ENCODE results near the gene LRMDA. TPM values are rescaled to one million over a fixed set of nuclear protein-coding genes. Genes with fewer than 3 reads are reported as not detected.

The LRMDA gene
- total RNA-seq, 1 donor from 2014 or later: 19.4 TPM

DNA sequence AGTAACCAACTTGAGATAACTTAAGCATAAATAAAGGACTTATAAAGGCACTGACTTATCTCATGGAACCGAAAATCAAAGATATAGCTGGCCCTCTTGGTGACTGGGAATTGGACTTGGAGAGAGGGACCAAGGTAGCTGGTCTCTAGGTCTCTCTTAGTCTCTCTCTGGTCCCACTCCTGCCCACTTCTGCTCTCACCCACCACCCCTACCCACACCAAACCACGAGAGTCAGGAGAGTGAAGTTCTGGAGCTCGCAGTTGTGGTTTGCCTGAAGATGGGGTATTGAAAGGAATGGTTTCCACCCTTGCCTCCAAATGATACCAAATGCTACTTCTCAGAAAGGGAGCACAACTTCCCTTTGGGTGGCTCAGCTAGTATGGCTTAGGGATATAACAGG lies 216.3 kb downstream of the LRMDA start:
- H3K27me3 Mint-ChIP-seq (ENCODE audit: unreplicated experiment): no peaks in the 10 kb centered on the region
- TF ChIP-seq CTCF (IDR thresholded peaks at IDR 0.05; ENCODE audit: unreplicated experiment): no peak
- no peak overlapping the region for H3K4me3 Mint-ChIP-seq (ENCODE audit: unreplicated experiment)
- H3K4me1 Mint-ChIP-seq (ENCODE audit: unreplicated experiment): peaks cover 5% of the 10 kb centered on the region
- H3K27ac Mint-ChIP-seq (ENCODE audit: unreplicated experiment): no peak overlapping the region
- peaks cover 4% of the 10 kb centered on the region for H3K36me3 Mint-ChIP-seq (ENCODE audit: low read depth, unreplicated experiment)
- H3K9me3 Mint-ChIP-seq (ENCODE audit: unreplicated experiment): no peaks in the 10 kb centered on the region
- DNase-seq (ENCODE audit: low spot score): no peak

DNA sequence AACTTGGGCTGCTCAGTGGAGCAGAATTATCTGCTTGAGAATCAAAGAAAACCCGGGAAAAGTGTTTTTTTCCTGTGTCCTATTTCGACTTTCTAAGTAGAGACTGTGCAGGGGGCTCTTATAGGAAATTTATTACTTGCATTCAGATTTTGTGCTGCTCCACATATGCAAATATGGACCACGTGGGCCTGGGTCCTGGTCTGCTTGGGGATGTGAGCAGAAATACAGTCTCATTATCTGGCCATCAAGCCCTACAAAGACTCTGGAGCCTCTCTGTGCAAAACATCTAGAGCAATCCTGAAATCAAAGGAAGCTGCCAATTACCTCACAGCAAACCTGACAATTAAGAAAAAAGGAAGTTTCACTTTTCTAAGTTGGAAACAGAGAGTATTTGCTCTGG lies 216.9 kb downstream of the LRMDA start:
- TF ChIP-seq CTCF (IDR thresholded peaks at IDR 0.05; ENCODE audit: unreplicated experiment): no peak
- Mint-ChIP-seq H3K27ac (ENCODE audit: unreplicated experiment) (no peak overlapping the region), H3K4me1 (ENCODE audit: unreplicated experiment) (peaks cover 5% of the 10 kb centered on the region), H3K36me3 (ENCODE audit: low read depth, unreplicated experiment) (peaks cover 4% of the 10 kb centered on the region), H3K4me3 (ENCODE audit: unreplicated experiment) (no peak overlapping the region), H3K9me3 (ENCODE audit: unreplicated experiment) (no peaks in the 10 kb centered on the region), H3K27me3 (ENCODE audit: unreplicated experiment) (no peaks in the 10 kb centered on the region)
- DNase-seq (ENCODE audit: low spot score): no peak

- peaks cover 4% of the 10 kb centered on the region for H3K36me3 Mint-ChIP-seq (ENCODE audit: low read depth, unreplicated experiment)
- no peak overlapping the region for H3K4me3 Mint-ChIP-seq (ENCODE audit: unreplicated experiment)
Observed at GRCh38 chr10:75648854-75649253, 217.4 kb downstream of the LRMDA start.

GRCh38 chr10:75649466-75649865 lies 218.0 kb downstream of the LRMDA start:
- Mint-ChIP-seq H3K4me1 (ENCODE audit: unreplicated experiment) (peaks cover 13% of the 10 kb centered on the region), H3K27ac (ENCODE audit: unreplicated experiment) (no peak overlapping the region), H3K36me3 (ENCODE audit: low read depth, unreplicated experiment) (peaks cover 4% of the 10 kb centered on the region), H3K27me3 (ENCODE audit: unreplicated experiment) (peaks cover 2% of the 10 kb centered on the region), H3K4me3 (ENCODE audit: unreplicated experiment) (no peak overlapping the region), H3K9me3 (ENCODE audit: unreplicated experiment) (no peaks in the 10 kb centered on the region)
- DNase-seq (ENCODE audit: low spot score): no peak
- TF ChIP-seq CTCF (IDR thresholded peaks at IDR 0.05; ENCODE audit: unreplicated experiment): no peak

More at GRCh38 chr10:75648854-75649253, 217.4 kb downstream of the LRMDA start:
- no peak for TF ChIP-seq CTCF (IDR thresholded peaks at IDR 0.05; ENCODE audit: unreplicated experiment)
- Mint-ChIP-seq H3K27me3 (ENCODE audit: unreplicated experiment) (peaks cover 1% of the 10 kb centered on the region), H3K4me1 (ENCODE audit: unreplicated experiment) (peaks cover 7% of the 10 kb centered on the region), H3K27ac (ENCODE audit: unreplicated experiment) (no peak overlapping the region), H3K9me3 (ENCODE audit: unreplicated experiment) (no peaks in the 10 kb centered on the region)
- DNase-seq (ENCODE audit: low spot score): no peak

DNA sequence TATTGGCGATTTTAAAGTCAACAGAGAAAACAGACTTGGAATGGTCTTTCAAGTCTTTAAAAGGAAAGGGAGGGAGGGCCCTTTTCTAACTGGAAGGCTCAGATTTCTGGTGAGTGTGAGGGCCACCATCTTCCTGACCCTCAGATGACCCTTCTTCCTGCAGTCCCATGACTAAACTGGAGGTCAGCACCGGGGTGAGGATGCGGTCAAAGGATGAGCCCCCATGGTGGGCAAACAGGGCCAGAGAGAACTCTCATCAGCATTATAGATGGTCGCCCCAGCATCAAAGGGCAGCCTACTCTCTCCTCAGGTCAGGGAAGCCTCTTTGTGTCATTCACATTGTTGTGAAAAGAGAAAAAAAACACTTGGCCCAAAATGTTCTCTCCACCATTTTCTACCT lies 219.2 kb downstream of the LRMDA start:
- no peak for TF ChIP-seq CTCF (IDR thresholded peaks at IDR 0.05; ENCODE audit: unreplicated experiment)
- Mint-ChIP-seq H3K36me3 (ENCODE audit: low read depth, unreplicated experiment) (peaks cover 2% of the 10 kb centered on the region), H3K27me3 (ENCODE audit: unreplicated experiment) (peaks cover 2% of the 10 kb centered on the region), H3K4me1 (ENCODE audit: unreplicated experiment) (peaks cover 14% of the 10 kb centered on the region), H3K4me3 (ENCODE audit: unreplicated experiment) (no peak overlapping the region), H3K27ac (ENCODE audit: unreplicated experiment) (no peak overlapping the region), H3K9me3 (ENCODE audit: unreplicated experiment) (no peaks in the 10 kb centered on the region)
- DNase-seq (ENCODE audit: low spot score): no peak
